HG03565 (cell line): Measurements from ENCODE around the gene VGLL3.

Source experiments
- ATAC-seq: cut with Tn5 transposase; IDR thresholded peaks from one replicate; pipeline ENCODE4 v1.9.1; 2021; ENCODE audit warnings: mild to moderate bottlenecking, moderate library complexity; ENCODE audit not compliant: unreplicated experiment

The VGLL3 gene

DNA sequence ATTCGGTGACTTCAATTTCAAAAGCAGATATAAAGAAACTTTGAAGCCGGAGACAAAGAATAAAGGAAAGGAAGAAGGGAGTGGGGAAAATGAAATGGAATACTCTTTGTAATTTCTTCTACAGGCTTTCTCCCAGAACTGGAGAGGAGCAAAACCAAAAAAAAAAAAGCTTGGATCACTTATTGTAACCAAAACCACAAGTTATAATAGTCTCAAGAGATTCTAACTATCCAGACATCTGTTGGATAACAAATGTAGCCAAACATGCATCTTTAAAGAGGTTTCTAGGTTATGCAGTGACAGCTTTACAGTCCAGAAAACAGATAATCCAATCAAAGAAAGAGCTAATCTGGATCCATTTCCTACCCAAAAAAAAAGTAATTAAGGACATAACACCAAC lies 36.2 kb downstream of the VGLL3 start:
- no peak for ATAC-seq

DNA sequence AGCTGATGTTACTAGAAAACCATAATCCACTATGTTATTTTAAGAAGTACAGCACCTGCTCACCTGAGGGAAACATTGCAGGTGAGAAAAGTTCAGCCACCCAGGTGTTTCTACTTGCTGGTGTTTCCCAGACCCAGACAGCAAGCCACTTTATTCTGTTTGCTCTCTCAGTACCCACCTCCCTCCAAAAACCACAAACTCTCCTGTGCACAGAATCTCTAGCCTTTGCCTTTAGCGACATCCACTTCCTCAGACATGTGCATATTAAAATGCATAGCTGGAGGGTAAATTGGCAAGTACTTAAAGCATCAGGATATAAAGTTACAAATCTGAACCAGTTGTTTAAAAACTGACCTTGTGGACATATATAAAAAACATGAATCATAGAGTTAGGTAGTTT lies 36.7 kb downstream of the VGLL3 start:
- ATAC-seq: no peak

DNA sequence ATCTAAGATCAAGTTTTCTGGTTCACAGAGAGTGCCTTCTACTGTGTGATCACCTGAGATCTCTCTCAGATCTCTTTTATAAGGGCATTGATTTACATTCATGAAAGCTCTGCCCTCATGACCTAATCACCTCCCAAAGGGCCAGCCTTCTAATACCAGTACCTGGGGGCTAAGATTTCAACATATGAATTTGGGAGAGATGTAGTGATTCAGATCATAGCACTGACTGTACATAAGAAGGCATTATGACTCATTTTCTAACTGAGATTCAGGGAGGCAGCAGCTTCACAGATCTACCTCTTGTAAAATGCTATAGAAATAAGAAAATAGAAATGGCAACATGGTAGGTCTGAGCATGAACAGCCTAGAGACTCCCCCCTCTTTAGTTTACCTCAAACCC lies 39.6 kb downstream of the VGLL3 start:
- ATAC-seq: no peak

DNA sequence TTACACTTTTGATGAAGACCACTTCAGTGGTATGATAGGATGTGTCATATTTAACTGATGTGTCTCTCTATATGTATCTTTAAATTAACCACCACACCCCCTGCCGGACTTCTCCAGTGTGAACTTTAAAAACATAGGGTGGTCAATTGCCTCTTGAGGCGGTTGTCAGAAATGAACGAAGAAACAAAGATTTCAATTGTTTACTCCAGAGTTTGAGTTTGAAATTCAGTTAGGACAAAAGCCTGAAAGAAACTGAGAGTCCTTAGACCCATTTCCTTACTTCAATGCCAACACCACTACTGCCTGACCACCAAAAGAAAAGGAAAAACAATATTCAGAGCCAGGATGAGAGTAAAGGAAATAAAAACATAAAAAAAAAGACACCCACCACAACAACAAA lies 40.2 kb downstream of the VGLL3 start:
- no peak for ATAC-seq

DNA sequence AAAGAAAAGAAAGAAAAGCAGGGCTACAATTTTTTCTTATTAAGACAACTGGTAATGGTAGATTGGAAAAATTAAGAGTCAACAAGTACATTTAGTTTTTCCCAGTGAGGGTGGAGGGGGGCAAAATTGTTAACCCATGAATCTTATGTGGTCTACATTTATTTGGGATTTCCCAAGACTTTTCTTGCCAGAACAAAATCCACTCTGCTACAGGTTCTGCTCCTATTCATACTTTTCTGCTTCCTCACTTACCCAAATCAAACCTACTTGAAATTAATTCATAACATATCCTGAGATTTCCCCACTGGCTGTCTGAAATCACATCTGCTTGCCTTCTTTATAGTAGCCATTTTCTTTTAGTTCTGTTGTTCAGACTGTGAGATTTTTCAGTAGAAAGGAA lies 41.1 kb downstream of the VGLL3 start:
- ATAC-seq: no peak

DNA sequence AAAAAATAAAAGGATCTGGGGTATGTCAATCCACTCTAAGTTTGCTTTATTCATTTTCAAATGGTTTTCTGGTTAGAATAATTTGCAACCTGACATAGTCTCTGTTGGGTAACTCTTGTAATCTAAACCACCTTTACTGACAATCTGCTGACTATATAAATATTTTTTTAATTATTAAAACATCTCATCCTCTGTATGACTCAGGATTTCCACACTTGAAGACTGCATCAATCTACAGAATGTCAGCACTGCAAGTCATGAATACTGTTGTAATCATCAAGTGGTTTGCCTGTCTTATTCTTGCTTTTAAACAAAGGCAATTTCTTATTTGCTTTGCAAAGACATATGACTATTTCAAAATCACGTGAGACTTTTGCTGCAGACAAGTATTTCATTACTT lies 42.1 kb downstream of the VGLL3 start:
- ATAC-seq: no peak

DNA sequence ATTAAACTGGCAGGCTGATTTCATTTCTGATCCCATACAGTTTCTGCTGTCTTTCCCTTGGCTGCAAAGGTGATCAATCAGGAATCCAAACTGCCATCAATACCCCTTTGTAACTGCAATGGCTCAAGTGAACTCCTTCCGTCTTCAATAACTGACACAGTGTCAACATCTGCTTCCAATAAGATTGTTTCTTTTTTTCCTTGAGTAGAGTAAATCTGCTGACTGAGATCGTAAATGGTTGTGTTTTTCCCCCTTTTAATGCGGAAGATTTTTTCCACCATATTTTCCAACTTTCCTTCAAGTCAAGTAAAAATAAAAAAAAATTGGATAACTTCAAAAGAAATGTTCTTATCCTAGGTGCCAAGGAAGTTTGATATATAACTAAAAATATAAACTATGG lies 48.7 kb downstream of the VGLL3 start:
- no peak for ATAC-seq

DNA sequence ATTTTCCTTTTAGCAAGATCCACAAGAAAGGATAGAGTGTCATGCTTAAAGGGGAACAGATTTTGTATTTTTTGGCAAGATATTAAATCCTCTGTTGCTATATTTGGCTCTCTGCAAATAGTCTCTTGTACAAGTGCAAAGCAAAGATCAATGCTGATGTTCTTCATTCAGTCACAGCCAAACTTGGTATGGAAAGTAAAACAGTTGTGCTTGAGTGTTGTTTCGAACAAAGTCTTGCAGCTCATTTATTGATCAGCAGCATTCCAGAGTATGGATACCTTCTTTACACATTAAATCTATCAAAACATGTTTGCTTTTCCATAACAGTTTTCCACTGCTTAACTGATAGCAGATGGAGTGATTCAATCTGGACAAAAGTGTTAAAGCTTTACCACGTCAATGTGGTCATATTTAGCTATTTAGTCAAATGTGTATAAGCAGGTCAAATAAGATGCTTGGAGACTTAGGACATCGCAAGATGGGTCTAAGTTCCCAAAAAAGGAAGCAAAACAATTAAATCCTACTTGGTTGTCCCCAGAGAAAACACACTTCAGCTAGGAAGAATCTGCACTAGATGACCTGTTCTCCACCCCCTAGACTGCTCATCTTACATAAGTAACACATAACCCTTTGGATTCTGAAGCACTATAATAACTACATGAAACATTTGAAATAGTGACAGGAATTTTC lies 52.4 kb downstream of the VGLL3 start:
- ATAC-seq: no peak

DNA sequence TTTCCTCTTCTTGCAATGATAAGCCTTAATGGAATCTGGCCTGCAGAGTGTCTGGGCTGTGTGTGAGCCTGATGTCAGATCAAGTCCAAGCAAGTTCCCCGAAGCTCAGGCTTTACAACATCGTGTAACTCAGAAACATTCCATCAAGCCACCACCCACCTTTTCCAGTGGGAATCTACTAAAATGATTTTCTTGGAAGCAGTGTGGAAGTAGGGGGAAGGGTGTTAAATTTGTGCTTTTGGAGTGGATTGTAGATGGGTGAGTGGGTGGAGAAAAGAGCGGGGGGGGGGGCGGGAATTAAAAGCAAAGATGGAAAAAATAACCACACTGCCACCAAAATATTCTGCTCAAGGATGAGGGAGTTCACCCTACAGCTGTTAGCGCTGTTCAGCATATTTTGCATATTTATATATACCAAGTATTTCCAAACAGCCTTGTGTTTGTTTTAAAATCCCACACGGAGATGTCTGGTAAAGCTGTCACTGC lies 53.6 kb downstream of the VGLL3 start:
- ATAC-seq: no peak

DNA sequence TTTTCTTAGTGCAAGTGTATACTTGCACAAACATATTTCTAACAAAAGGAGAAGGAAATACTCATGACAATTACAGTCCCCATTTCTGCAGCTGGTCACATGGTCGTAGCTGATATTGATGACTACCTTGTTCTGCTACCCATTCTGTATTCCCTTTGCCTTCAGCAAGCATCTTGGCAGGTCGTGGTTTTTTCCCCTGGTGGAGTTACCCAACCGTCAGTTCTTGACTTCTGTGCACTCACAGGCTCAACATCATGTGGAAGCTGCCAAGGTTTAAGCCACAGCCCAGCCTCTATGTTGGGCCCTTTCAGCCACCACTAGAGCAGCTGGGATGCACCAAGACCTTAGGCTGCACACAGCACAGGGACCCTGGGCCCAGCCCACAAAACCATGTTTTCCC lies 56.1 kb downstream of the VGLL3 start:
- no peak for ATAC-seq

DNA sequence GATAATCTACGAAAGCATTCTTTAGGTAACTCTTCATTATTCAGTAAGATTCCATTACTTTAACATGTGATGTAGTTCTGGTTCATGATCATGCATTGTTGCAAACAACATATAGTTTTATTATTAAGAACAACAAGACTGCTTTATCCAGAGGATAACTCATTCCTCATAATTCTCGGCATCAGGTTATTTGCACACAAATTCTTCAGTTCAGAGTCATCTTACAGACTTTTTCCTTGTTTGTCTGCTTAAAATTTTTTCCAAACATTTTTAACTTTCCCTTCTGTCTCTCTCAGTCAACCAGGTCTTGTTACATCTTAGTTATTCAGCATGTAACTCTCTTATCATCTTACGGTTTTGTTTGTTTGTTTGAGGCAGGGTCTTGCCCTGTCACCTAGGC lies 60.1 kb downstream of the VGLL3 start:
- ATAC-seq: no peak

DNA sequence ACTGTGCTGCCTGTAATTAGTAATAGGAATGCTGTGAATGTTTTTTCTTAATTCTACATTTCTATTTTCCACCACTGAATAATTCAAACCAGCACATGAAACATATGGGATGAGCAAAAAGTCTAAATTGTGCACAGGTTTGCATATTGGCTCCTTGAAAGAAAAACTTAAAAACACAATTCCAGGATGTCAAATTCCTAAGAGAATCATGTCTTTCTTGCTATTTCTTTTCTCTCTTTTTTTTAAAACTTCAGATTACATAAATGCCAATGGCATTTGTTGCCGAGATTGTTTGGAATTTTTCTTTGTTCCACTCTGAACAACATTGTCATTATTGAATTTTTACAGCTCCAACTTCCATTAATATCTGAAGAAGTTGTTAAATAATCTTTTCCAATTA lies 60.8 kb downstream of the VGLL3 start:
- ATAC-seq: no peak

DNA sequence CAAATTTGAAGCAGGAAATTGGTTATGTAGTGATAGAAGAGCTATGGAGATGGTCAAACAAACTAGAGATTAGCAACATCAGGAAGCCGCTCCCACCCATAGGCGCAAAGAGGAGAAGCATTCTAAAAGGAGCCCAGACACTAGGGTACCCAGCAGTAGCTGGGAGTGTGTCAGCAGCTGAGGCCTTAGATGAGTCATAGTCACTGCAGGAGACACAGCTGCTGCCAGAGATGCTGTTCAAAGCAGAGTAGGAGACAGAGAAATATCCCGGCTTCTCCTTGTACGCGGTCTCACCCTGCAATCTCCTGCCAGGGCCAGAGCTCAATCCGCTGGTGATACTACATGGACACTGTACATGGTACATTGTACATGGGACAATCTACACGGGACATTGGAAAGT lies 61.9 kb downstream of the VGLL3 start:
- no peak for ATAC-seq

DNA sequence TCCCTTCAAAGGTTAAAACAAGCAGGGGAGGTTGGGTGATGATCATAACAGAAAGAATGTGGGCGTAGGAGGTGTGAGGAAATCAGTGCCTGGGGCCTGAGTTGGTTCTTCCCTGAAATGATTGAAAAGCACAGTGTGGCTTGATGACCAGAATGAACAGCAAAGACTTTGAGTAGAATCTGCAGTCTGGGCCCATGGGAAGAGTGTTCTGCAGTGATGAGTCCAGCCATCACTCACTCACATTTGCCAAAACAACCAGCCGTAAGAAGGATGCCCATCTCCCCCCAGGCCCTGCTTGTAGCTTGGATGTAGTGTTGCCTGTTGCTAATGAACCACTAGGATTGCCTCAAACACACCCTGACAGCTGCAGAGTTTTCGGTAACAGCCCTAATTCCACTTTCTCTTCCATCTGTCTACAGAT lies 67.9 kb downstream of the VGLL3 start:
- no peak for ATAC-seq

DNA sequence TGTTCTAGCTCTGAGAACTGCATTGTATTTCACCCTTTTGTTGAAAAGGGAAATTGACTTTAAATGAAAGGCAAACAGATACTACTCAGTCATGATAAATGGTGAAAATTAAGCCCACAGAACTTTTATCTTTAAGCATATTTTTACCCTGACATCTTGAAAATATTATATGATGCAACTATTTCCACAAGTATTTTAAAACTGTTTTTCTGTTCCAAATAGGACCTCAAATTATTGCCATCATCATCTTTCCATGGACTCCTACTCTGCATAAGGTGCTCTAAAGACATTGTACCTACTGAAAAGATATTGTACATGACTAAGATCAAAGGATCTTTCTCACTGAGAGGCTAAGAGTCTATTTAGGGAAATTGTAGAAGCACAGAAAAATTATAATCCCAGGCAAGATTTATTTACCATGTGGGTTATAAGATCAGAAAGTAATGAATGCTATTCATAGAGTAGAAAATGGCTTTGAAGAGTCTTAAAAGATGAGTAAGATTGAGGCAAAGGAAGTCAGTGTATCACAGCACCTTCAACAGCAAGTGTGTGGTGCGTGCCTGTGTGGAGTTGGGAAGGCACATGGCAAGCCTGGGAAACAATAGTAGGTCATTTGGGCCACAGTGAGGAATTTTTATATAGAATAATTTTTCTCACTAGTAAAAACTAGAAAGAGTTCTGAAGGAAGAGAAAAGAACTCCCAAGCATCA lies 68.8 kb downstream of the VGLL3 start:
- no peak for ATAC-seq

DNA sequence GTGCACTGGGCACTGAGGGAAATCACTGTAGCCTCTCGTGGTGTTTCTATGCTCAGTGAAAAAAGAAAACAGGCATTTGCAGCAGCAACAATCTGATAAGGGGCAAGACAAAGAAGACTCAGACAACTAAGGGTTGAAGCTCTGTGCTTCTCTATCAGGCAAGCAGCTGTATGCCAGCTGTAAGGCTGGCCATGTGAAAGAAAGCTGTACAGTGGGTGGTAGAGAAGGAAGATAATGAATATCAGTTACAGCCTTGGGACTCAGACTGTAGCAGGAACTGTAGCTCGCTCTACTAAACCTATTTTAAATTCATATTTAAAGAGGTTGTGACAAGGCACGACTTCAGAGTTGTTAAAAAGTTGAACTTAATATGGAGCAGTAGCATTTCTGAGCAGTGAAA lies 76.3 kb downstream of the VGLL3 start:
- ATAC-seq: no peak

DNA sequence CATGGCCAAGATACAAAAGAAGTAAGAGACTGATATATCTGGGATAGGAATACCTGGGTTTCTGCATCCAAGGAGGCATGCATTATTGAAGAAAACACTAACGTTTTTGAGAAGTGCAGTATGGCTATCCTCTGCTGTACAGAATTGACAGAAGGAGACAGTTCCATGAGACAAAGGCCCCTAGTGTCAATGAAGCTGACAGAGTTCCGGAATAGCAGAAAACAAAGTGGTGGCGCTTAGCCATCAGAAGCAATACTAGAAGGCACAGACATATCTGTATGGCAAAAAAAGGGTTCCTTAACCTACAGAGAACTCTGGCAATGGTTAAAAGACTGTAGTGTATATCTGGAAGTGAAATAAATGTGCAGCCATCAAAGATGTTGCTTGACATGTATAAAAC lies 77.8 kb downstream of the VGLL3 start:
- no peak for ATAC-seq

DNA sequence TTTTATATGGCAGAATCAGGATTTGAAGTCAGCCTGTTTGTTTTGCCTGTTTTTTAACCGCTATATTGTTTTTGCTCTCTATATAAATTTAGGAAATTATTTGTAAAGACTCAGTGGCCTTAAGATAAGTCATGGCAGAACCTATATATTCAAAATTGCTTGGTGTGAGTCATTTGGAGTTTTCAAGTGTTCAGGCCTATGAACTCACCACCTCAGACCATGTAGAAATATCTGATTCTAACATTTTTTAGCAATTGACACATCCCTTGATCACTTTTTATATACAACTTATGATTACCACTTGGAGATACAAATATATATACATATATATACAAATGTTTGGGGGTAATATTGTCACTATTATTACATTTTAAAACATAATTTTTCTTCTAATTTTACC lies 95.7 kb downstream of the VGLL3 start:
- ATAC-seq: no peak

DNA sequence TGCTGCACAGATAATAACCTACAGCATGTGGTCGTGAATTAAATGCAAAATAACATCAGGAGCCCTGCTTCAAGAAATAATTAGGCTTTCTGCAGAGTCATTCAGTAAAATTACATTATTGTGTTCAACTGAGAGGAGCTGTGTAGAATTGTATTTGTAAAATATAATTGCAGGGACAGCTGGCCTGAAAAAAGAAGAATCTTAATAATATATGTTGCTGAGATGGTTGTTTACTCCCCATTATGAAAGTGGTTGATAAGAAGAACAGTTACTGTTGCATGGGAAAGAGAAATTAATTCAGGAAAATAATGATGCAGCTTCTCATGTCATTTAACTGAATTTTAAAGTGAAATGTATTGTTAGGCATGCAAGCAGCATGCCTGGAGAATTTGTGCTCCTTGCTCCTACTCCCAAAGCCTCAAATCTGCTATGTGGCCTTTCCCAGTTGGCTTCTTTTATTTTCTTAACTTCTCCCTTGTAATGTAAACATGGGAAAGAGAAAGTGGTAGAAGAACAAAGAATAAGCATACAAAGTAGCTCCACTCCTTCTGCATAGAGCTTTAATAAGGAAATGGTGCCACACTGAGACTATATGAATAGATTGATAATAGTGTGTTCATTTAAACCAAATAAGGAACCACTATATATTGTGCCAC lies 100.1 kb downstream of the VGLL3 start:
- no peak for ATAC-seq
